GM23338 (cell line): ENCODE data around the gene SZRD1. TPM values are rescaled to one million over a fixed set of nuclear protein-coding genes. Genes with fewer than 3 reads are reported as not detected.

Source experiments
- ATAC-seq: fragments of 200-7000 bp; cut with Tn5 transposase; 3 replicates; pipeline ENCODE4 v1.9.1; 2020
- DNase-seq: peaks from one replicate; pipeline ENCODE4 v3.0.0-alpha.2; 2015; ENCODE audit warnings: low spot score
- H2AFZ ChIP-seq: fragments of 200-600 bp; sonication (generic); 2 replicates; pipeline ENCODE4 v1.8.0; 2016; ENCODE audit warnings: antibody characterized with exemption, mild to moderate bottlenecking, moderate library complexity
- H3F3A ChIP-seq: fragments of 200-600 bp; sonication (generic); replicated peaks from 2 replicates; pipeline ENCODE4 v1.8.0; 2017; ENCODE audit warnings: antibody characterized with exemption, mixed run types, low read depth
- H3K27ac ChIP-seq: fragments of 200-600 bp; sonication (generic); 2 replicates; pipeline ENCODE4 v1.6.1; 2016; ENCODE audit warnings: low read depth
- H3K27me3 ChIP-seq: fragments of 200-600 bp; sonication (generic); 2 replicates; pipeline ENCODE4 v1.8.0; 2016; ENCODE audit warnings: mild to moderate bottlenecking, mixed run types, moderate library complexity; ENCODE audit not compliant: insufficient read depth
- H3K36me3 ChIP-seq: fragments of 200-600 bp; sonication (generic); 2 replicates; pipeline ENCODE4 v1.8.0; 2016; ENCODE audit warnings: mild to moderate bottlenecking; ENCODE audit not compliant: insufficient read depth
- H3K4me1 ChIP-seq: fragments of 200-600 bp; sonication (generic); 2 replicates; pipeline ENCODE4 v1.8.0; 2016; ENCODE audit warnings: mild to moderate bottlenecking, moderate library complexity; ENCODE audit not compliant: insufficient read depth
- H3K4me2 ChIP-seq: fragments of 200-600 bp; sonication (generic); 2 replicates; pipeline ENCODE4 v1.7.1; 2017; ENCODE audit warnings: mixed run types
- H3K4me3 ChIP-seq: fragments of 200-600 bp; sonication (generic); 2 replicates; pipeline ENCODE4 v1.6.1; 2016; ENCODE audit warnings: mixed run types
- H3K79me2 ChIP-seq: fragments of 200-600 bp; sonication (generic); replicated peaks from 2 replicates; pipeline ENCODE4 v1.8.0; 2017; ENCODE audit warnings: mild to moderate bottlenecking; ENCODE audit not compliant: insufficient read depth
- H3K9me2 ChIP-seq: fragments of 200-600 bp; sonication (generic); 2 replicates; pipeline ENCODE4 v1.8.0; 2017; ENCODE audit not compliant: insufficient read depth
- H4K20me1 ChIP-seq: fragments of 200-600 bp; sonication (generic); replicated peaks from 2 replicates; pipeline ENCODE4 v1.8.0; 2017; ENCODE audit warnings: mild to moderate bottlenecking; ENCODE audit not compliant: insufficient read depth
- H3K27ac Mint-ChIP-seq: 2 replicates; pipeline ENCODE4 v1.8.0; 2020; ENCODE audit warnings: inconsistent platforms, mild to moderate bottlenecking, moderate library complexity, mixed read lengths
- H3K27me3 Mint-ChIP-seq: 3 replicates; pipeline ENCODE4 v1.8.0; 2022; ENCODE audit warnings: low read depth, mild to moderate bottlenecking, moderate library complexity, mixed read lengths, inconsistent platforms; ENCODE audit not compliant: insufficient read depth, poor library complexity
- H3K36me3 Mint-ChIP-seq: 3 replicates; pipeline ENCODE4 v1.8.0; 2021; ENCODE audit warnings: low read depth, mild to moderate bottlenecking, inconsistent platforms, moderate library complexity, mixed read lengths
- H3K4me1 Mint-ChIP-seq: 3 replicates; pipeline ENCODE4 v1.8.0; 2020; ENCODE audit warnings: mild to moderate bottlenecking, inconsistent platforms, mixed read lengths
- H3K4me3 Mint-ChIP-seq: 3 replicates; pipeline ENCODE4 v1.8.0; 2021; ENCODE audit warnings: moderate library complexity, mild to moderate bottlenecking, inconsistent platforms, mixed read lengths
- H3K9me3 Mint-ChIP-seq: 3 replicates; pipeline ENCODE4 v1.8.0; 2020; ENCODE audit warnings: moderate library complexity, mild to moderate bottlenecking, inconsistent platforms, mixed read lengths
- CREB1 ChIP-seq: fragments of 250-450 bp; sonication (Bioruptor Pico); IDR thresholded peaks from 2 replicates; pipeline ENCODE4 v1.5.0; 2020; ENCODE audit warnings: low read depth, mild to moderate bottlenecking, moderate library complexity
- EZH2 ChIP-seq: fragments of 200-600 bp; sonication (generic); IDR thresholded peaks from one replicate; pipeline ENCODE4 v1.8.0; 2017; ENCODE audit warnings: antibody characterized with exemption, mild to moderate bottlenecking, low read depth; ENCODE audit not compliant: unreplicated experiment
- EZH2phosphoT487 ChIP-seq: fragments of 200-600 bp; sonication (generic); IDR thresholded peaks from one replicate; pipeline ENCODE4 v1.8.1; 2018; ENCODE audit warnings: antibody characterized with exemption; ENCODE audit not compliant: unreplicated experiment
- JUNB ChIP-seq: IDR thresholded peaks from one replicate; pipeline ENCODE4 v1.6.1; 2016; ENCODE audit warnings: antibody characterized with exemption; ENCODE audit not compliant: unreplicated experiment
- NANOG ChIP-seq: IDR thresholded peaks from 2 replicates; pipeline ENCODE4 v1.6.1; 2016; ENCODE audit warnings: antibody characterized with exemption, borderline replicate concordance
- POLR2AphosphoS5 ChIP-seq: IDR thresholded peaks from 2 replicates; pipeline ENCODE4 v1.6.1; 2016; ENCODE audit warnings: antibody characterized with exemption, low read depth
- STAT1 ChIP-seq: IDR thresholded peaks from one replicate; pipeline ENCODE4 v1.6.1; 2016; ENCODE audit warnings: antibody characterized with exemption; ENCODE audit not compliant: unreplicated experiment
- ZNF114 ChIP-seq: fragments of 250-450 bp; sonication (Bioruptor Pico); IDR thresholded peaks from 2 replicates; pipeline ENCODE4 v1.5.0; 2020; ENCODE audit warnings: mild to moderate bottlenecking, moderate library complexity
- ZNF331 ChIP-seq: fragments of 250-450 bp; sonication (Bioruptor Pico); IDR thresholded peaks from 2 replicates; pipeline ENCODE4 v1.5.0; 2020; ENCODE audit warnings: low read depth, mild to moderate bottlenecking, moderate library complexity
- polyA plus RNA-seq: library from polyadenylated mRNA; unstranded; fragments of >200 nt; fragmentation: Nextera tagmentation; extraction: Ambion mirVana; gene quantifications from 2 replicates; pipeline ENCODE4 v1.2.1, GENCODE V29; 2016
- total RNA-seq: library from RNA; depleted of rRNA; stranded (reverse); fragments of >200 nt; shearing (Covaris generic); gene quantifications from 2 replicates; pipeline ENCODE4 v1.2.3, GENCODE V29; 2014
- TF ChIP-seq, protein P1 (sequence below), 2 experiments: fragments of 200-600 bp in 1 of 2; sonication (generic) in 1 of 2; conservative IDR thresholded peaks; 2 replicates each; pipeline versions ENCODE4 v1.5.1 to v1.6.1; 2016 to 2017; ENCODE audit warnings: antibody characterized with exemption in 2 of 2, low read depth in 2 of 2, mild to moderate bottlenecking in 2 of 2, moderate library complexity in 1 of 2
- TF ChIP-seq, protein P2 (sequence below): IDR thresholded peaks from one replicate; pipeline ENCODE4 v1.6.1; 2018; ENCODE audit warnings: antibody characterized with exemption; ENCODE audit not compliant: unreplicated experiment
- TF ChIP-seq, protein P3 (sequence below): fragments of 250-450 bp; sonication (Bioruptor Pico); IDR thresholded peaks from 2 replicates; pipeline ENCODE4 v1.5.0; 2020; ENCODE audit warnings: mild to moderate bottlenecking, moderate library complexity
- TF ChIP-seq, protein P4 (sequence below): IDR thresholded peaks from 2 replicates; pipeline ENCODE4 v1.6.1; 2016; ENCODE audit warnings: antibody characterized with exemption

The SZRD1 gene
- total and polyA plus RNA-seq, 2 experiments from 2014 or later = 32.5 to 70.9 TPM

DNA sequence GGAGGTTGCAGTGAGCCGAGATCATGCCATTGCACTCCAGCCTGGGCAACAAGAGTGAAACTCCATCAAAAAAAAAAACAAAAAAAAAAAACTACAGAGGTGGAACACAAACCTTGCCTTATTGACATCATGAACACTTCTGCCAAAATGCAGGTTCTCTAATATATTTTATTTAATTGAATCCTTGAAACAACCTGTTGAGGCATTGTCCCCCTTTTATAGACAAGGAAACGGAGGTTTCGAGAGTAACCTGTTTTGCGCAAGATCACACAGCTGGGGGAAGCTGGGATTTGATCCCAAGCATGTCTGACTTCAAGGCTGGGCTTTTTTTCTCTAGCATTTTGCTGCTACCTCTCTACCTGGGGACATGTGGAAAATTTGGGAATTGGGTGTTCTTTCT lies 2.8 kb downstream of the SZRD1 start:
- TF ChIP-seq, protein P1, sequence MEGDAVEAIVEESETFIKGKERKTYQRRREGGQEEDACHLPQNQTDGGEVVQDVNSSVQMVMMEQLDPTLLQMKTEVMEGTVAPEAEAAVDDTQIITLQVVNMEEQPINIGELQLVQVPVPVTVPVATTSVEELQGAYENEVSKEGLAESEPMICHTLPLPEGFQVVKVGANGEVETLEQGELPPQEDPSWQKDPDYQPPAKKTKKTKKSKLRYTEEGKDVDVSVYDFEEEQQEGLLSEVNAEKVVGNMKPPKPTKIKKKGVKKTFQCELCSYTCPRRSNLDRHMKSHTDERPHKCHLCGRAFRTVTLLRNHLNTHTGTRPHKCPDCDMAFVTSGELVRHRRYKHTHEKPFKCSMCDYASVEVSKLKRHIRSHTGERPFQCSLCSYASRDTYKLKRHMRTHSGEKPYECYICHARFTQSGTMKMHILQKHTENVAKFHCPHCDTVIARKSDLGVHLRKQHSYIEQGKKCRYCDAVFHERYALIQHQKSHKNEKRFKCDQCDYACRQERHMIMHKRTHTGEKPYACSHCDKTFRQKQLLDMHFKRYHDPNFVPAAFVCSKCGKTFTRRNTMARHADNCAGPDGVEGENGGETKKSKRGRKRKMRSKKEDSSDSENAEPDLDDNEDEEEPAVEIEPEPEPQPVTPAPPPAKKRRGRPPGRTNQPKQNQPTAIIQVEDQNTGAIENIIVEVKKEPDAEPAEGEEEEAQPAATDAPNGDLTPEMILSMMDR (conservative IDR thresholded peaks at IDR 0.05; ENCODE audit: low read depth in 2 of 2) = no peak
- TF ChIP-seq, protein P2, sequence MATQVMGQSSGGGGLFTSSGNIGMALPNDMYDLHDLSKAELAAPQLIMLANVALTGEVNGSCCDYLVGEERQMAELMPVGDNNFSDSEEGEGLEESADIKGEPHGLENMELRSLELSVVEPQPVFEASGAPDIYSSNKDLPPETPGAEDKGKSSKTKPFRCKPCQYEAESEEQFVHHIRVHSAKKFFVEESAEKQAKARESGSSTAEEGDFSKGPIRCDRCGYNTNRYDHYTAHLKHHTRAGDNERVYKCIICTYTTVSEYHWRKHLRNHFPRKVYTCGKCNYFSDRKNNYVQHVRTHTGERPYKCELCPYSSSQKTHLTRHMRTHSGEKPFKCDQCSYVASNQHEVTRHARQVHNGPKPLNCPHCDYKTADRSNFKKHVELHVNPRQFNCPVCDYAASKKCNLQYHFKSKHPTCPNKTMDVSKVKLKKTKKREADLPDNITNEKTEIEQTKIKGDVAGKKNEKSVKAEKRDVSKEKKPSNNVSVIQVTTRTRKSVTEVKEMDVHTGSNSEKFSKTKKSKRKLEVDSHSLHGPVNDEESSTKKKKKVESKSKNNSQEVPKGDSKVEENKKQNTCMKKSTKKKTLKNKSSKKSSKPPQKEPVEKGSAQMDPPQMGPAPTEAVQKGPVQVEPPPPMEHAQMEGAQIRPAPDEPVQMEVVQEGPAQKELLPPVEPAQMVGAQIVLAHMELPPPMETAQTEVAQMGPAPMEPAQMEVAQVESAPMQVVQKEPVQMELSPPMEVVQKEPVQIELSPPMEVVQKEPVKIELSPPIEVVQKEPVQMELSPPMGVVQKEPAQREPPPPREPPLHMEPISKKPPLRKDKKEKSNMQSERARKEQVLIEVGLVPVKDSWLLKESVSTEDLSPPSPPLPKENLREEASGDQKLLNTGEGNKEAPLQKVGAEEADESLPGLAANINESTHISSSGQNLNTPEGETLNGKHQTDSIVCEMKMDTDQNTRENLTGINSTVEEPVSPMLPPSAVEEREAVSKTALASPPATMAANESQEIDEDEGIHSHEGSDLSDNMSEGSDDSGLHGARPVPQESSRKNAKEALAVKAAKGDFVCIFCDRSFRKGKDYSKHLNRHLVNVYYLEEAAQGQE = no peak
- TF ChIP-seq EZH2 (no peak), STAT1 (no peak), NANOG (no peak), POLR2AphosphoS5 (no peak), EZH2phosphoT487 (no peak), JUNB (no peak), ZNF114 (no peak), ZNF331 (CRISPR knock-in tag) (no peak), CREB1 (no peak)
- TF ChIP-seq, protein P3, sequence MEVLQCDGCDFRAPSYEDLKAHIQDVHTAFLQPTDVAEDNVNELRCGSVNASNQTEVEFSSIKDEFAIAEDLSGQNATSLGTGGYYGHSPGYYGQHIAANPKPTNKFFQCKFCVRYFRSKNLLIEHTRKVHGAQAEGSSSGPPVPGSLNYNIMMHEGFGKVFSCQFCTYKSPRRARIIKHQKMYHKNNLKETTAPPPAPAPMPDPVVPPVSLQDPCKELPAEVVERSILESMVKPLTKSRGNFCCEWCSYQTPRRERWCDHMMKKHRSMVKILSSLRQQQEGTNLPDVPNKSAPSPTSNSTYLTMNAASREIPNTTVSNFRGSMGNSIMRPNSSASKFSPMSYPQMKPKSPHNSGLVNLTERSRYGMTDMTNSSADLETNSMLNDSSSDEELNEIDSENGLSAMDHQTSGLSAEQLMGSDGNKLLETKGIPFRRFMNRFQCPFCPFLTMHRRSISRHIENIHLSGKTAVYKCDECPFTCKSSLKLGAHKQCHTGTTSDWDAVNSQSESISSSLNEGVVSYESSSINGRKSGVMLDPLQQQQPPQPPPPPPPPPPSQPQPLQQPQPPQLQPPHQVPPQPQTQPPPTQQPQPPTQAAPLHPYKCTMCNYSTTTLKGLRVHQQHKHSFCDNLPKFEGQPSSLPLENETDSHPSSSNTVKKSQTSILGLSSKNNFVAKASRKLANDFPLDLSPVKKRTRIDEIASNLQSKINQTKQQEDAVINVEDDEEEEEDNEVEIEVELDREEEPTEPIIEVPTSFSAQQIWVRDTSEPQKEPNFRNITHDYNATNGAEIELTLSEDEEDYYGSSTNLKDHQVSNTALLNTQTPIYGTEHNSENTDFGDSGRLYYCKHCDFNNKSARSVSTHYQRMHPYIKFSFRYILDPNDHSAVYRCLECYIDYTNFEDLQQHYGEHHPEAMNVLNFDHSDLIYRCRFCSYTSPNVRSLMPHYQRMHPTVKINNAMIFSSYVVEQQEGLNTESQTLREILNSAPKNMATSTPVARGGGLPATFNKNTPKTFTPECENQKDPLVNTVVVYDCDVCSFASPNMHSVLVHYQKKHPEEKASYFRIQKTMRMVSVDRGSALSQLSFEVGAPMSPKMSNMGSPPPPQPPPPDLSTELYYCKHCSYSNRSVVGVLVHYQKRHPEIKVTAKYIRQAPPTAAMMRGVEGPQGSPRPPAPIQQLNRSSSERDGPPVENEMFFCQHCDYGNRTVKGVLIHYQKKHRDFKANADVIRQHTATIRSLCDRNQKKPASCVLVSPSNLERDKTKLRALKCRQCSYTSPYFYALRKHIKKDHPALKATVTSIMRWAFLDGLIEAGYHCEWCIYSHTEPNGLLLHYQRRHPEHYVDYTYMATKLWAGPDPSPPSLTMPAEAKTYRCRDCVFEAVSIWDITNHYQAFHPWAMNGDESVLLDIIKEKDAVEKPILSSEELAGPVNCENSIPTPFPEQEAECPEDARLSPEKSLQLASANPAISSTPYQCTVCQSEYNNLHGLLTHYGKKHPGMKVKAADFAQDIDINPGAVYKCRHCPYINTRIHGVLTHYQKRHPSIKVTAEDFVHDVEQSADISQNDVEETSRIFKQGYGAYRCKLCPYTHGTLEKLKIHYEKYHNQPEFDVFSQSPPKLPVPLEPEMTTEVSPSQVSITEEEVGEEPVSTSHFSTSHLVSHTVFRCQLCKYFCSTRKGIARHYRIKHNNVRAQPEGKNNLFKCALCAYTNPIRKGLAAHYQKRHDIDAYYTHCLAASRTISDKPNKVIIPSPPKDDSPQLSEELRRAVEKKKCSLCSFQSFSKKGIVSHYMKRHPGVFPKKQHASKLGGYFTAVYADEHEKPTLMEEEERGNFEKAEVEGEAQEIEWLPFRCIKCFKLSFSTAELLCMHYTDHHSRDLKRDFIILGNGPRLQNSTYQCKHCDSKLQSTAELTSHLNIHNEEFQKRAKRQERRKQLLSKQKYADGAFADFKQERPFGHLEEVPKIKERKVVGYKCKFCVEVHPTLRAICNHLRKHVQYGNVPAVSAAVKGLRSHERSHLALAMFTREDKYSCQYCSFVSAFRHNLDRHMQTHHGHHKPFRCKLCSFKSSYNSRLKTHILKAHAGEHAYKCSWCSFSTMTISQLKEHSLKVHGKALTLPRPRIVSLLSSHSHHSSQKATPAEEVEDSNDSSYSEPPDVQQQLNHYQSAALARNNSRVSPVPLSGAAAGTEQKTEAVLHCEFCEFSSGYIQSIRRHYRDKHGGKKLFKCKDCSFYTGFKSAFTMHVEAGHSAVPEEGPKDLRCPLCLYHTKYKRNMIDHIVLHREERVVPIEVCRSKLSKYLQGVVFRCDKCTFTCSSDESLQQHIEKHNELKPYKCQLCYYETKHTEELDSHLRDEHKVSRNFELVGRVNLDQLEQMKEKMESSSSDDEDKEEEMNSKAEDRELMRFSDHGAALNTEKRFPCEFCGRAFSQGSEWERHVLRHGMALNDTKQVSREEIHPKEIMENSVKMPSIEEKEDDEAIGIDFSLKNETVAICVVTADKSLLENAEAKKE (CRISPR knock-in tag) = no peak
- TF ChIP-seq, protein P4, sequence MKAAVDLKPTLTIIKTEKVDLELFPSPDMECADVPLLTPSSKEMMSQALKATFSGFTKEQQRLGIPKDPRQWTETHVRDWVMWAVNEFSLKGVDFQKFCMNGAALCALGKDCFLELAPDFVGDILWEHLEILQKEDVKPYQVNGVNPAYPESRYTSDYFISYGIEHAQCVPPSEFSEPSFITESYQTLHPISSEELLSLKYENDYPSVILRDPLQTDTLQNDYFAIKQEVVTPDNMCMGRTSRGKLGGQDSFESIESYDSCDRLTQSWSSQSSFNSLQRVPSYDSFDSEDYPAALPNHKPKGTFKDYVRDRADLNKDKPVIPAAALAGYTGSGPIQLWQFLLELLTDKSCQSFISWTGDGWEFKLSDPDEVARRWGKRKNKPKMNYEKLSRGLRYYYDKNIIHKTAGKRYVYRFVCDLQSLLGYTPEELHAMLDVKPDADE = no peak
- no peaks in the 10 kb centered on the region for H3K27me3 ChIP-seq

More for the DNA sequence above, 2.8 kb downstream of the SZRD1 start:
- H3K4me1 ChIP-seq = peaks cover 25% of the 10 kb centered on the region
- H3K4me2 ChIP-seq = 0 out of 2 replicates have a peak overlapping the region, but pooled peaks have one; percentile 83
- peaks cover 4% of the 10 kb centered on the region for H3K27me3 Mint-ChIP-seq
- H3K36me3 ChIP-seq = no peaks in the 10 kb centered on the region
- H3F3A ChIP-seq = 0 out of 2 replicates have a peak, but pooled peaks cover 10% of the 10 kb centered on the region
- H2AFZ ChIP-seq = no peak overlapping the region
- H3K9me3 Mint-ChIP-seq = no peaks in the 10 kb centered on the region; the same call in 2 of the 3 replicates
- no peak overlapping the region for H3K27ac Mint-ChIP-seq
- H3K27ac ChIP-seq = no peak overlapping the region
- H3K4me3 ChIP-seq = no peak overlapping the region
- H3K79me2 ChIP-seq = peaks cover 75% of the 10 kb centered on the region
- H3K36me3 Mint-ChIP-seq = peaks cover 16% of the 10 kb centered on the region; the same call in 2 of the 3 replicates
- no peak overlapping the region for H3K4me3 Mint-ChIP-seq
- H3K4me1 Mint-ChIP-seq = peaks cover 27% of the 10 kb centered on the region
- no peak for ATAC-seq
- peaks cover 60% of the 10 kb centered on the region for H4K20me1 ChIP-seq
- no peak for DNase-seq
- no peaks in the 10 kb centered on the region for H3K9me2 ChIP-seq
